ENCODE results near the gene ADGRG3. TPM values are rescaled to one million over a fixed set of nuclear protein-coding genes. Genes with fewer than 3 reads are reported as not detected.
A peak's percentile ranks its signal among the peaks of the same experiment; 100 is the strongest.

ADGRG3 gene
- polyA plus RNA-seq, 4 donors: 0.45 to 8.6 (median 1.1) TPM

- FAIRE-seq: no peak
- no peaks in the 10 kb centered on the region for H3K9me3 ChIP-seq (ENCODE audit: control insufficient read depth in 2 of 2, insufficient read depth in 1 of 2, low read depth in 1 of 2, low read length in 1 of 2)
- no peak for DNase-seq
- peaks cover 0 to 7% (median 0%) of the 10 kb centered on the region in 3 donors for H3K4me1 ChIP-seq (ENCODE audit: control insufficient read depth in 3 of 3, insufficient read depth in 2 of 3, low read depth in 1 of 3, low read length in 2 of 3)
- H3K36me3 ChIP-seq (ENCODE audit: control insufficient read depth in 3 of 3, insufficient read depth in 2 of 3, low read depth in 1 of 3, low read length in 3 of 3): no peaks in the 10 kb centered on the region
- no peaks in the 10 kb centered on the region for H3K27me3 ChIP-seq (ENCODE audit: control insufficient read depth in 3 of 3, insufficient read depth in 3 of 3, low read length in 3 of 3)
- no peak overlapping the region for H3K4me3 ChIP-seq (ENCODE audit: low read depth in 1 of 3, low read length in 3 of 3)
- WGBS, 3 donors: 68 to 75% (median 74%) methylated on average over 5 of the region's 5 CpGs
- no peak overlapping the region for H3K27ac ChIP-seq (ENCODE audit: low read depth in 1 of 3, low read length in 2 of 3)
These were observed 27.6 kb downstream of the ADGRG3 start for GRCh38 chr16:57695680-57696069.

- Histone ChIP-seq H3K27ac (ENCODE audit: low read depth in 1 of 3, low read length in 2 of 3) (no peak overlapping the region), H3K36me3 (ENCODE audit: control insufficient read depth in 3 of 3, insufficient read depth in 2 of 3, low read depth in 1 of 3, low read length in 3 of 3) (no peaks in the 10 kb centered on the region), H3K4me1 (ENCODE audit: control insufficient read depth in 3 of 3, insufficient read depth in 2 of 3, low read depth in 1 of 3, low read length in 2 of 3) (peaks cover 0 to 13% (median 0%) of the 10 kb centered on the region in 3 donors), H3K27me3 (ENCODE audit: control insufficient read depth in 3 of 3, insufficient read depth in 3 of 3, low read length in 3 of 3) (no peaks in the 10 kb centered on the region), H3K9me3 (ENCODE audit: control insufficient read depth in 2 of 2, insufficient read depth in 1 of 2, low read depth in 1 of 2, low read length in 1 of 2) (no peaks in the 10 kb centered on the region), H3K4me3 (ENCODE audit: low read depth in 1 of 3, low read length in 3 of 3) (no peak overlapping the region)
- WGBS, 3 donors: 92 to 93% (median 92%) methylated on average over 7 of the region's 7 CpGs
- no peak for FAIRE-seq
- no peak for DNase-seq
These were observed 28.1 kb downstream of the ADGRG3 start for GRCh38 chr16:57696240-57696639.

GRCh38 chr16:57697896-57698537 lies 29.9 kb downstream of the ADGRG3 start:
- 87 to 94% (median 91%) methylated on average over 17 of the region's 17 CpGs for WGBS, 3 donors
- peaks cover 0 to 23% (median 0%) of the 10 kb centered on the region in 3 donors for H3K4me1 ChIP-seq (ENCODE audit: control insufficient read depth in 3 of 3, insufficient read depth in 2 of 3, low read depth in 1 of 3, low read length in 2 of 3)
- no peak for FAIRE-seq
- H3K27ac ChIP-seq (ENCODE audit: low read depth in 1 of 3, low read length in 2 of 3): no peak overlapping the region
- no peaks in the 10 kb centered on the region for H3K27me3 ChIP-seq (ENCODE audit: control insufficient read depth in 3 of 3, insufficient read depth in 3 of 3, low read length in 3 of 3)
- no peak overlapping the region for H3K4me3 ChIP-seq (ENCODE audit: low read depth in 1 of 3, low read length in 3 of 3)
- DNase-seq: no peak
- no peaks in the 10 kb centered on the region for H3K36me3 ChIP-seq (ENCODE audit: control insufficient read depth in 3 of 3, insufficient read depth in 2 of 3, low read depth in 1 of 3, low read length in 3 of 3)
- H3K9me3 ChIP-seq (ENCODE audit: control insufficient read depth in 2 of 2, insufficient read depth in 1 of 2, low read depth in 1 of 2, low read length in 1 of 2): no peaks in the 10 kb centered on the region

DNA sequence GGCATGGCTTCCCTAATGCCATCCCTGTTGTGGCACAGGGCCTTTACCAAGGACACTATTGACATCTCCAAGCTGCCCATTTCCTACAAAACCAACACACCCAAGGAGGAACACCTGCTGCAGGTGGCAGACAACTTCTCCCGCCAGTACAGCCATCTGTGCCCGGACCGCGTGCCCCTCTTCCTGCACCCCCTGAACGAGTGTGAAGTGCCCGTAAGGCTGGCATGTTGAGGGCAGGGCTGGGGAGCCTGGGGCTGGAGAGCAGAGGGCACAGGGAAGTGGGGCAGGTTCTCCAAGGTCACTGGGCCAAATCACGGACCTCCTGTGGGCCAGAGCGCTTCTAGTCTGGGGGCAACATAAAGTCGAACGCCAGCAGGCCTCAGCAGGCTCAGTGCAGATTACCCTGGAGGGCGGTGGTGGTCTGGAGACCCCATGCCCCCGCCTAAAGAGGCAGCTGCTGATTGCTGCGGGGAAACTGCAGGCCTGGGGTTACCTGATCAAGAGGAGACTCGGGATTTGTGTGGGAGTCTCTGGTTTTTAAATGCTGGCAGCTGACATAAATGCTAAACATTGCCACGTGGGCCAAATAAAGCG lies 30.8 kb downstream of the ADGRG3 start:
- 81 to 83% (median 82%) methylated on average over 16 of the region's 16 CpGs for WGBS, 3 donors
- peaks cover 0 to 29% (median 0%) of the 10 kb centered on the region in 3 donors for H3K4me1 ChIP-seq (ENCODE audit: control insufficient read depth in 3 of 3, insufficient read depth in 2 of 3, low read depth in 1 of 3, low read length in 2 of 3)
- H3K27ac ChIP-seq (ENCODE audit: low read depth in 1 of 3, low read length in 2 of 3): no peak overlapping the region
- H3K9me3 ChIP-seq (ENCODE audit: control insufficient read depth in 2 of 2, insufficient read depth in 1 of 2, low read depth in 1 of 2, low read length in 1 of 2): no peaks in the 10 kb centered on the region
- no peak overlapping the region for H3K4me3 ChIP-seq (ENCODE audit: low read depth in 1 of 3, low read length in 3 of 3)
- H3K27me3 ChIP-seq (ENCODE audit: control insufficient read depth in 3 of 3, insufficient read depth in 3 of 3, low read length in 3 of 3): no peaks in the 10 kb centered on the region
- H3K36me3 ChIP-seq (ENCODE audit: control insufficient read depth in 3 of 3, insufficient read depth in 2 of 3, low read depth in 1 of 3, low read length in 3 of 3): no peaks in the 10 kb centered on the region
- no peak for DNase-seq
- FAIRE-seq: no peak

GRCh38 chr16:57699481-57699880 lies 31.4 kb downstream of the ADGRG3 start:
- peaks cover 0 to 29% (median 0%) of the 10 kb centered on the region in 3 donors for H3K4me1 ChIP-seq (ENCODE audit: control insufficient read depth in 3 of 3, insufficient read depth in 2 of 3, low read depth in 1 of 3, low read length in 2 of 3)
- WGBS, 3 donors: 71 to 87% (median 86%) methylated on average over 3 of the region's 3 CpGs
- DNase-seq (no peak), FAIRE-seq (no peak)
- H3K27me3 ChIP-seq (ENCODE audit: control insufficient read depth in 3 of 3, insufficient read depth in 3 of 3, low read length in 3 of 3): no peaks in the 10 kb centered on the region
- H3K9me3 ChIP-seq (ENCODE audit: control insufficient read depth in 2 of 2, insufficient read depth in 1 of 2, low read depth in 1 of 2, low read length in 1 of 2): no peaks in the 10 kb centered on the region
- no peak overlapping the region for H3K4me3 ChIP-seq (ENCODE audit: low read depth in 1 of 3, low read length in 3 of 3)
- no peak overlapping the region for H3K27ac ChIP-seq (ENCODE audit: low read depth in 1 of 3, low read length in 2 of 3)
- peaks cover 0 to under 1% (median 0%) of the 10 kb centered on the region in 3 donors for H3K36me3 ChIP-seq (ENCODE audit: control insufficient read depth in 3 of 3, insufficient read depth in 2 of 3, low read depth in 1 of 3, low read length in 3 of 3)

GRCh38 chr16:57699899-57700298 lies 31.8 kb downstream of the ADGRG3 start:
- Histone ChIP-seq H3K36me3 (ENCODE audit: control insufficient read depth in 3 of 3, insufficient read depth in 2 of 3, low read depth in 1 of 3, low read length in 3 of 3) (peaks cover 0 to 2% (median 0%) of the 10 kb centered on the region in 3 donors), H3K4me3 (ENCODE audit: low read depth in 1 of 3, low read length in 3 of 3) (no peak overlapping the region), H3K27ac (ENCODE audit: low read depth in 1 of 3, low read length in 2 of 3) (no peak overlapping the region), H3K27me3 (ENCODE audit: control insufficient read depth in 3 of 3, insufficient read depth in 3 of 3, low read length in 3 of 3) (no peaks in the 10 kb centered on the region), H3K9me3 (ENCODE audit: control insufficient read depth in 2 of 2, insufficient read depth in 1 of 2, low read depth in 1 of 2, low read length in 1 of 2) (no peaks in the 10 kb centered on the region), H3K4me1 (ENCODE audit: control insufficient read depth in 3 of 3, insufficient read depth in 2 of 3, low read depth in 1 of 3, low read length in 2 of 3) (peaks cover 0 to 33% (median 0%) of the 10 kb centered on the region in 3 donors)
- no peak for FAIRE-seq
- WGBS, 3 donors: 81 to 93% (median 83%) methylated on average over 7 of the region's 7 CpGs
- DNase-seq: no peak

- 27 to 57% (median 44%) methylated on average over 10 of the region's 10 CpGs for WGBS, 3 donors
- H3K9me3 ChIP-seq (ENCODE audit: control insufficient read depth in 2 of 2, insufficient read depth in 1 of 2, low read depth in 1 of 2, low read length in 1 of 2): no peaks in the 10 kb centered on the region
- H3K27ac ChIP-seq (ENCODE audit: low read depth in 1 of 3, low read length in 2 of 3): peak overlapping the region in 1 of 3 donors; percentile 61
- H3K27me3 ChIP-seq (ENCODE audit: control insufficient read depth in 3 of 3, insufficient read depth in 3 of 3, low read length in 3 of 3): no peaks in the 10 kb centered on the region
- no peak overlapping the region for H3K4me3 ChIP-seq (ENCODE audit: low read depth in 1 of 3, low read length in 3 of 3)
- FAIRE-seq (no peak), DNase-seq (peak in 1 of 2 donors; percentile 62)
- H3K36me3 ChIP-seq (ENCODE audit: control insufficient read depth in 3 of 3, insufficient read depth in 2 of 3, low read depth in 1 of 3, low read length in 3 of 3): peaks cover 0 to 2% (median 0%) of the 10 kb centered on the region in 3 donors
- H3K4me1 ChIP-seq (ENCODE audit: control insufficient read depth in 3 of 3, insufficient read depth in 2 of 3, low read depth in 1 of 3, low read length in 2 of 3): peaks cover 0 to 35% (median 0%) of the 10 kb centered on the region in 3 donors
These were observed 32.9 kb downstream of the ADGRG3 start for GRCh38 chr16:57700781-57701551.

- WGBS, 3 donors: 80 to 92% (median 88%) methylated on average over 23 of the region's 23 CpGs
- DNase-seq (no peak), FAIRE-seq (no peak)
- no peak overlapping the region for H3K4me3 ChIP-seq (ENCODE audit: low read depth in 1 of 3, low read length in 3 of 3)
- no peaks in the 10 kb centered on the region for H3K9me3 ChIP-seq (ENCODE audit: control insufficient read depth in 2 of 2, insufficient read depth in 1 of 2, low read depth in 1 of 2, low read length in 1 of 2)
- H3K27me3 ChIP-seq (ENCODE audit: control insufficient read depth in 3 of 3, insufficient read depth in 3 of 3, low read length in 3 of 3): no peaks in the 10 kb centered on the region
- H3K27ac ChIP-seq (ENCODE audit: low read depth in 1 of 3, low read length in 2 of 3): no peak overlapping the region
- H3K36me3 ChIP-seq (ENCODE audit: control insufficient read depth in 3 of 3, insufficient read depth in 2 of 3, low read depth in 1 of 3, low read length in 3 of 3): peaks cover 0 to 2% (median 0%) of the 10 kb centered on the region in 3 donors
- peaks cover 0 to 35% (median 0%) of the 10 kb centered on the region in 3 donors for H3K4me1 ChIP-seq (ENCODE audit: control insufficient read depth in 3 of 3, insufficient read depth in 2 of 3, low read depth in 1 of 3, low read length in 2 of 3)
These were observed 33.8 kb downstream of the ADGRG3 start for GRCh38 chr16:57701759-57702371.

Measured in small intestine (tissue), 7 donors.